GM18519 (cell line): ENCODE measurements around the gene FBXW11.

ENCODE experiments used
- ATAC-seq: cut with Tn5 transposase; IDR thresholded peaks from one replicate; pipeline ENCODE4 v1.9.1; 2021; ENCODE audit warnings: mild to moderate bottlenecking, moderate library complexity; ENCODE audit not compliant: unreplicated experiment, low FRiP score

FBXW11 gene

DNA sequence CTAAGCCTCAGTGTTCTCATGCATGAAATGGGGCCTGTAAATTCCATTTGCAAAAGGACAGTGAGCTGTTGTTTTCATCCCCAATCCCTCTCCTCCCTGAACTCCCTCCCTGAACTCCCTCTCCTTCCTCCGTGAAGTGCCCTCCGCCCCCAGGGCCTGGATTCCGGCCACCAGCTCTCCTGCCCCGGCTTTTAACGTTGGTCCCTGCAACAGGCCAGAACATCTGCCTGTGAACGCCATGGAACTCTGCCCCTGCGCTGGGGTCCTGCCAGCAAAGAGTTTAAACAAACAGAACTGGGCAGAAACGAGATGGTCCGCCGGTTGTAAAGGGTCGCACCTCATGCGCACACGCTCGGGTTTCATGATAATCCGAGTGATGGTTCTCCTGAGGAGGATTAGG lies 158.4 kb downstream of the FBXW11 start:
- no peak for ATAC-seq

DNA sequence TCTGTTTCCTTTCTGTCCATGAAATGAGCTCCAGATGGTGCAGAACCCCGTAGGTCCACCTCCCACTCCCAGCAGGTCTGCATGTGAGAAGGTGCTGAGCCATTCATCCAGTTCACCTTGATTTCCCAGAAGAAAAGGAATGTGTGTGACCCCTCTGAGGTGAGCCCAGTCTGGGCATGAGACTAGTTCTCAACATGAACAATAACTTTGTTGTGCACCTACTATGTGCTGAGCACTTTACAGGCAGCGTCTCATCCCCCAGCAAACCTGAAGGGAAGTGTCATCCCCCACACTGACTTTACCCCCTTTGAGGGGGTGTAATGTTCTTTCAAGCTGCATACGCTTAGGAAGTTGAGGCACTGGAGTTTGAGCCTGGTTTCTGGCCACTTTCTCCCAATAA lies 159.4 kb downstream of the FBXW11 start:
- no peak for ATAC-seq

DNA sequence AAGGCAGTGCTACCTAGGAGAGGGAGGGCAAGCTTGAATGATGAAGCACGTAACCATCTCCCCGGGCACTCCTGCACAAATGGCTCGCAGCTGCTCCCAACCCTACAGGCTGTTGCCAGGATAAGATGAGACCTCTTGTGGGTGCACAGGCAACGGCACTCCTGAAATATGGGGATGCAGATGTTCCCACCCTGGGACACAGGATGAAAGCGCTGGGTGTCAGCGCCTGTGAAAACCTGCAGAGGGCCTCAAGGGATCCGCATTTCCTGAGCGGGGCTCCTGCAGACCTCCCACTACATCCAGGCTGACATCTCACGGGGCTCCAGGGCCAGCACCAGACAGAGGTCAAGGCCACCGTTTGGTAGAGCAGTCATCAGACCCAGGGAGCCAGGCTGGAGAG lies 160.1 kb downstream of the FBXW11 start:
- no peak for ATAC-seq

DNA sequence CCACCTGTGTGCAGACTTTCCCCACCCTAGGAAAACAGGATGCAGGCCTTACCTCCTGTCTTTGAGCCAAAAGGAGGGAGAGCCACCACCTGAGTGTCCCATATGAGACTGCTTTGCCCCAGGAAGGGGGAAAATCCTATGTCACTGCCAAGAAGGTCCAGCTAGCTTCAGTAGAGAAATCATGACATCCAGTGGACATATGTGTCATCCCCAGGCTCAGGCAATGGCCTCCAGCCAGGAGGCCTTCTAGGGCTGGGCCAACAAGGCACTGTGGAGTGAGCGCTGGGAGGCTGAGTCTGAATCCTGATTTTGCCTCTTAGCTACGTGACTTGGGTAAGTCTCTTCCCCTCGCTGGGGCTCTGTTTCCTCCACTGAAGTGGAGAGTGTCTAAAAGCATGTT lies 160.6 kb downstream of the FBXW11 start:
- ATAC-seq: no peak

DNA sequence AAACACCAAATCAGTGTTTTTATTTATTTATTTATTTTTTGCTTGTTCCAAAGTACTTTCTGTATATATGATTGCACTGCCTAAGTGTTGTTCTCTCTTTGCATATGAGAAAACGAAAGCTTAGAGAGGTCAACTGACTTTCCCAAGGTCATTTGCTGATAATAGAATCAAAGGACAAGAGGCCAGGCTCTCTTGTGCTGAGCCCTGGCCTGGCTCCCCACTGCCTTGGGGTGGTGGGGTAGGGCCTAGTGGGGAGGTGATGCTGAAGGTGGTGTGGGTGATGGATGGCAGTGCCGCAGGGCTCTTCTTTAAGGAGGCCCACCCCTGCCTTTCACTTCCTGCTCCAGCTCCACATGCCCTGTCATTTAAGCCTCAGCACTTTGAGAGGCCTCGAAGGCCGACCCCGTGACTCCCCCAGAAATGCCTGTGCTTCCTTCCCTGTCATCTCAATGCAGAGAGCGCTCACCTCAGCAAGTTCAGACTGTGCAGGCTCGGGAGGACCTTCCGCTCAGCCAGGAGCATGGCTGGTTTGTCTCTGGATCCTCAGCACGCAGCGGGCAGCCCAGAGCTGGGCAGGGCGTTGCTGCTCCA lies 161.3 kb downstream of the FBXW11 start:
- ATAC-seq: no peak

DNA sequence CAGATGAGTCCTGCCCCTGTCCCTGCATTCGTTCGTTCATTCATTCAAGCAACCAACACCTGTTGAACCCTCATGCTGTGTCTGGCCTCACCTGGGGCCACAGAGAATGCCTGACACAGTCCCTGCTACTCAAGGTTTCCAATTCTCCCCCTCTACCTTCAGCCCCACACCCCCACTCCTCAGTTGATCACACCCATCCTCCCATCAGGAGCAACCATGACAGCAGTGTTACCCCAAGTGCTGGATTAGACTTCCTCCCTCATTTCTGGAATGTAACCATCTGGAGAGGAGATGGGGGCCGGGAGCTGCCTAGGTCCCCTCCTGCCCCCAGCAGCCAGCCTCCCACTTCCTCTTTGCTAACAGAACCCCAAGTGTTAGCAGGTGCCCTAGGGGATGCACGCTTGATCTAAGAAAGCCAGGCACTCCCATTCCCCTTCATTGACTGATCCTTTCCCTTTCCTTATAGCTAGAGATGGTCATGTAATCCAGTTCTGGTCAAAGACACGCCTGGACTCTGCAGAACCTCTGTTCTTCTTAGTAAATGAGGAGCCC lies 163.6 kb downstream of the FBXW11 start:
- ATAC-seq: no peak

DNA sequence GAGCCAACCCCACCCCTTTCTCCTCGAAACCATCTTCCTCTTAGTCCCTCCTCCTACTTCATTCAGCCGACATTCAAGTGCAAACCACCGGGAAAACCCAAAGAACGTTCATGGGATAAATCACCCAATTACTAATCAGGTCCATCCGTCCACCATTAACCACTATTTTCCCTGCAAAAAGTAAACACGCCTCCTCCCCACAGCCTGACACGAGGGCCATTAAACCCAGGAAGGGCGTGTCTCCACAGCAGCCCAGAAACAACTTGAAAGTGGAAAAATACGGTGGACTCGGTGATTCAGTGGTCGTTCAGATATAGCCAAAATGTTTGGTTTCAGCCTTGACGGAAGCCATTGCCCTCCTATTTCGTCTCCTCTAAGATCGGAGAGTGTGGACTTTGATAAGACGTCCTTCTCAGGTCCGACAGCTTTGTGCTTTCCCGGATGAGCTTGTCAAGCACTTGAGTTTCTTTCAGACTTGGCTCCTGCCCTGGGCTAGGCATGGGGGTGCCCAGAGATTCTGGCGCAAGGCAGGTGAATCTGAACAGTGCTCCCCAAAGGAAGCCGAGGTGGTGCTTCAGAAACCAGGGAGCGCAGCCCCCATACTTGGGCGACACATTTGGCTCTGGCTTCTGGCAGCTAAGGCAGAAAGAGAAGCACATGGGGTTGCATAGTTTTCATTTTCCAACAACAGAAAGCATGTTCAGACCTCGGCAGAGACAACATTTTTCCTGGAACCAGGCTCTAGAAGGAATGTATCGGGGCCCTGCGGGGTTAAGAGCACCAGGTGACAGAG lies 164.3 kb downstream of the FBXW11 start:
- ATAC-seq: no peak

DNA sequence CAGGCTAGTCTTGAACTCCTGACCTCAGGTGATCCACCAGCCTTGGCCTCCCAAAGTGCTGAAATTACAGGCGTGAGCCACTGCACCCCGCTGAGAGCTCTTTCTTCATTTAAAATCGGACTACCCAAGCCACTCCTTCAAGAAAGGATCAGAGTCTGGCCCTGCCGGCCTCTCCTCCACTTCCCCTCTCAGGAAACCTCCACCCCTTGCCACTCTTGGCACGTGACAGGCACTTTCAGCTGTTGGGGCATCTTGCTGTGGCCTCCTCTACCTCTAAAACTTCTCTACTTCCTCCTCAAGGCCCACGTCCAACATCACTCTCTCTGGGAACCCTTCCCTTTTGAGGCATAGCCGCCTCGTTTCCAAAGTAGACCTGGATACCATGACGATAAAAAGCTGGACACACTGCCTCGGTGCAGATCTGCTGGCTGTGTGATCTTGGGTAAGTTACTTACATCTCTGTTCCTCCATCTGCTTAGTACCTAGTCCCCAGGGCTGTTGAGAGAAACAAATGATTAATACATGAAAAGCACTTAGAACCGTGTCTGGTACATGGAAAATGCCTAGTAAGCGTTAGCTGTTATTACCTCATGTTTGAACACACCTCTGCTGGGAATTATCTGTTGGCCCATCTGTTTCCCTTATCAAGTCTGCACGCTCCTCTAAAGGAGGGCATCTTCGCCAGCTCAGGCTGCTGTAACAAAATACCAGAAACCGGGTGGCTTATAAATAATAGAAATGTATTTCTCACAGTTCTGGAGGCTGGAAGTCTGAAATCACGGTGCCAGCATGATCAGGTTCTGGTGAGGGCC lies 165.5 kb downstream of the FBXW11 start:
- ATAC-seq: no peak

DNA sequence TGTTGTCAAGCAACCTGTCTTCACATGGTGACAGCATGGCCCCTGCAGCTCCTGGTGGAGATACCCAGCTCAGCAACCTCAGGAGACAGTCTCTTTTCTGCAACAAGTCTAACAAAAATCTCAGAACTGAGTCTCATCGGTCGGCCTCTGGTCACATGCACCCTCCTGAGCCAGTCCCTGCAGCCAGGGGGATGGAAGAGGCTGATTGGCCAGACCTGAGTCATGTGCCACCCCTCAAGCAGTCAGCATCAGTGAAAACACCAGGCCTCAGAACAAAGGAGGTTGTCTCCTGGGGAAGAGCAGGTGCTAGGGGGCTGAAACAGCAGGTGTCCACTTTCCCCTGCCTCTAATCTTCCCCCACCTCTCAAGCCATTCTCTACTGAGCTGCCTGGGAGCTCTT lies 166.4 kb downstream of the FBXW11 start:
- no peak for ATAC-seq

DNA sequence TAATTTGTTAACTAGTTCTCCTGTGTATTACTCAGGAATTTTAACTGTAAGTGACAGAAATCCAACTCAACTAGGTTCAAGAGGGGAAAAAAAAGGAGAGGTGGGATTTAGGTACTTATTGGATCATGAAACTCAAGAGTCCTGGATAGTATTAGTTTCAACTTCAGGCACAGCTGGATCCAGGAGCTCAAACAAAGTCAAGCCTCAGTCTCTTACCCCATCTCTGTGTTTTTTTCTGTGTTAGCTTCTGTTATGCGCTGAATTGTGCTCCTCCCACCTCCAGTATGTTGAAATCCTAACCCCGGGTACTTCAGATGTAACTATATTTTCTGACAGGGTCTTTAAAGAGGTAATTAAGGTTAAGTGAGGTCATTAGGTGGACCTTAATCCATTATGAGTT lies 167.3 kb downstream of the FBXW11 start:
- no peak for ATAC-seq

DNA sequence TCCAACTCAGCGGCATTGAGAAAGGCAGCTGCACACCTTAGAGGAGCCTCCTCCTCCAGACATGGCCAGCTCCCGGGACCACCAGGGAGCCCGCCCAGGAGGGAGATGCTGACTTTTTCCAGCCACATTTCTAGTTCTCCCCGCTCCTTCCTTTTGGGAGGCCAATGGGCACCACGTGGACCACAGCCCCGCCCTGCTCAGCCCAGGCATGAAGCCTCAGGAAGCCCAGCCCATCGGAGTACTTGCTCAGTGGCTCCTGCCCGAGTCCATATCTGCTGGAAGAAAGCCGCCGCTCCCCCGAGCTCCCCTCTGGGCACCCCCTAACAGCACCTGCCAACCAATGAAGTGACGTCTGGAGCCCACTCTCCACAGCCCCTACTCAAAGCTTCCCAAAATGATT lies 168.4 kb downstream of the FBXW11 start:
- ATAC-seq: no peak

DNA sequence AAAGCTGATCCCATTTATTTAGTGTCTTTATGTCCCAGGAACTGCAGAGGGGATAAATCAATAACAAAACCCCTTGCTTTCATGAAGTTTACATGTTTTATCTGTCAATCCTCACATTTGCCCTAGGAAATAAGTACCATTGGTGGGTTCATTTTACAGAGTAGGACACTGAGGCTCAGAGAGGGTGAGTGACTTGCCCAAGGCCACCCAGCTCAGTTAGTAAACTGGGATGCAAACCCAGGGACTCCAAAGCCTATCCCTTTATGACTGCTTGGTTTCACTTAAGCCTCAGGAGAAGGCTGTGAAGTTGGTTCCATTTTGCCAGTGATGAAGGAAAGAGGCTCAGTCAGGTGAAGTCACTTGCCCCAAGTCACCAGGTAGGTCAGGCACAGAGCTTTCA lies 168.9 kb downstream of the FBXW11 start:
- no peak for ATAC-seq

DNA sequence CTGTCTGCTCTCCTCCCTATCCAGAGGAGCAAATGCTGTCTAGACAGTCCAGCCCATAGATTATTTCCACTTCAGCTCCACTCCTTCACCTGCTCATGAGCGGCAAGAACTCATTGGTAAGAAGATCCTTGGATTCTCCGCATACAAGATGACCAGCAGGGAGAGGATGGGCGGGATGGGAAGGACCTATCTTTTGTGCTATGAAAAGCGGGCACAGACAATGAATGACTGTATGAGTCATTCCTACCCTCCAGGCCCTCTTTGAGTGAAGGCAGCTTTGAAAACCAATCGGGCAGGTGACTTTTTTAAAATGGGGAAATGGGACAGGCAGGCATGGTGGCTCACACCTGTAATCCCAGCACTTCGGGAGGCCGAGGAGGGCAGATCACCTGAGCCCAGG lies 171.4 kb downstream of the FBXW11 start:
- ATAC-seq: no peak

DNA sequence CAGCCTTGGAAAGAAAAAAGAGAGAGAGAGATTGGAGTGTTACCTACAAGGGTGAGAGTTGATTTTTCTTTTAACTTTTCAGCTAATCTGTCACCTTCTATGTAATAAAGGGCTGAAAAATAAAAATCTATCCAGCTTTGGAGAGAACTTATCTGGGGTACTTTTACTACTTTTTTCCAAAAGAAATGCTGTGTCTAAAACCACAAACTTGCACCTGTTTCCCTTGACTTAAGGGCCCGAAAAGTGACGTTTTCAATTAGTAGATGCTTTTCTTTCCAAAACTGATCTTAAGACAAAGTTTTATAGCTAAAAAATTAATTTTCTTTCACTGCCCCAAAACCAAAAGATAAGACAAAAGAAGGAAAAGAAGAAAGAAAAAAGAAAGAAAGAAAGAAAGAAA lies 172.0 kb downstream of the FBXW11 start:
- ATAC-seq: no peak

DNA sequence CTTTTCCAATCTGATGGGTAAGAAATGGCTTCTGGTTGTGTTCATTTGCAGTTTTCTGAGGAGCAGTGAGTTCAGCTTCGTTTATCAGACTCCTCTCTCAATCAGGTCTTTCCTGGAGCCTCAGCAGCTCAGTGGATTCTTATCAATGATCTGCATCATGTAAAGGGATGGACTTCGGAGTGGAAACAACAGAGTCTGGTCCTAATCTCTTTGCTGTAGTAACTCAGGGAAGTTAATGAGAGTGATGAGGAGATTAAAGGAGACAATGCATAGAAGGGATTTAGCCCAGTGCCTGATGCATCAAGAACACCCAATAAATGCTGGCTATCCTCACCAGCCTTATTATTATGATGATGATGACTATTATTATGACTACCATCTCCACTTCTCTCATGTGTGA lies 173.7 kb downstream of the FBXW11 start:
- no peak for ATAC-seq

DNA sequence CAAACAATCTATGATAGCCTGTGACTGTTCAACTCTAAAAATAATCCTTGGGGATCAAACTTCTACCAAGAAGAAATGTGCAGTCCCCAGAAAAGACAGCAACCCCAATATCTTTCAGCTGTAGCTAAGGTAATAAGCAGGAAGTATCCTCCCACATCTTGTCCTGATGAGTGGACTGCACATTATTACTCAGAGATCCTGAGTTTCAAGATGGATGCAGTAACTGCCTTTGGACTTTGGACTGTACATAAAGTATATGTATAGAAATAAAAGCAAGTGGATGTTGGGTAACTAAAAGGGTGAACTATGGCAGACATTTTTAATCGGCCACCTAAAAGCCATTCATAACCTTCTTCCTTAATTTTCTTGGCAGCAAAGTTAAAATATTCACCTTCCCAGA lies 175.8 kb downstream of the FBXW11 start:
- no peak for ATAC-seq

DNA sequence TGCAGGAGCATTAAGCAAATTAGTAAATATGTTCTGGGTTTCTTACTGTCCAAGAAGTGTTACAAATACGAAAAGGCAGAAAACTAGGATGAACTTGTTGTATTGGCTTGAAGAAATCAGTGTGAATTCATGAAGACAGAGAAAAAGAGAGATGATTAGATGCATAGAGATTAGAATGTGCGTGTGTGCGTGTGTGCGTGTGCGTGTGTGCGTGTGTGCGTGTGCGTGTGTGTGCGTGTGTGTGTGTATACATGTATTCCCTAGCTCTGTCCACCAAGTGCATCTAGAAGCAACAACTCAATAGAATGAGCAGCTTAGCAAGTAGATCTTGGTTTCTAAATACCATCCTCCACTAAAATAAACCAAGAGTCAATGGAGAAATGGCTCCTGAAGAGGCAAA lies 179.3 kb downstream of the FBXW11 start:
- no peak for ATAC-seq

DNA sequence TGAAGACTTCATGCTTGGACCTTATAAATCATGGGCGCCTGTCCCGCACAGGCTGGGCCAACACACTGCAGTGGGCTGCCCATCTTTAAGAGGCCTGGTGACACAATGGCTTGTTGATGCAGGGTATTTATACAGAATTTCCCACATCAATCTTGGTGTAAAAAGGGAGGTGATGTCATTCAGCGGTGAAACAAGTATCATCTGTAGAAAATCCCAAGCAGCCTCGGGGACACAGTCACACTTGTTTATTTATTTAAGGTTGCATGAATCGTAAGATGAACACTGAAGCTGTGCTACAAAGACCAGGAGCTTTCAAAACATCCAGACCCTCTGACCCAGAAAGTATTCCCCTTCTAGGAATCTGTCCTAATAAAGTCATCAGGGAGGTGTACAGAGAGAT lies 180.3 kb downstream of the FBXW11 start:
- no peak for ATAC-seq

DNA sequence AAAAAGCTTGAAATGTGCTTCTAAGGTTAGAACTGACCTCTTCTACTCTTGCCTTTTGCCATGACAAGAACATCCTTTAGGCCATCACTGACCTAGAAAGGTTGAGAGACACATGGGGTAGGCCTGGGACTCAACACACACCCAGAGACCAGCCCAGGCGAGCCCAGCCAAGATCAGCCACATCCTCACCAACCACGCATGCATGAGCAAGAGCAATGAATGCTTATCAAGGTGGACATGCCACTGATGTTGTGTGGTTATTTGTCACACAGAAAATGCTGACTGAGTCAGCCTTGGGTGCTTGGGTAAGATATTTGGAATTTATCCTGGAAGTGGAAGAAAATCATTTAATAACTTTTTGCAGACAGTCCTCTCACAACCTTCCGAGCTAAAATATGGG lies 181.4 kb downstream of the FBXW11 start:
- ATAC-seq: no peak

DNA sequence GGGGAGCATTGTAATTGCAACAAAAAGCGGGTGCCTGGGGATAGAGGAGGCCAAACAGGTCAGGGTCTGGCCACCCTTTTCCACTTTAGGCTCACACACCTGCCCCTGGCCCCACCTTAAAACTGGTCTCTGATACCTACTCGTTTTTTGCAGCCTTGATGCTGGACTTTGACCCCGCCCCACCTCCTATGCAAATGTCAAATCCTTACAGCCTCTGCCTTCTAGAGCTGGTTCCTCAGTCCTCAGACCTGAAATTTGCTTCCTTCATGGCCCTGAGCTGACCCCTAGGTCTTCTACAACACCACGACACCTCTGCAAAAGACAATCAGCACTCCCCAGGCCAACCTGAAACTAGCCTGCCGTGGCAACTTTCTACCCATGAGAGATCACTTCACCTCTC lies 183.2 kb downstream of the FBXW11 start:
- no peak for ATAC-seq

DNA sequence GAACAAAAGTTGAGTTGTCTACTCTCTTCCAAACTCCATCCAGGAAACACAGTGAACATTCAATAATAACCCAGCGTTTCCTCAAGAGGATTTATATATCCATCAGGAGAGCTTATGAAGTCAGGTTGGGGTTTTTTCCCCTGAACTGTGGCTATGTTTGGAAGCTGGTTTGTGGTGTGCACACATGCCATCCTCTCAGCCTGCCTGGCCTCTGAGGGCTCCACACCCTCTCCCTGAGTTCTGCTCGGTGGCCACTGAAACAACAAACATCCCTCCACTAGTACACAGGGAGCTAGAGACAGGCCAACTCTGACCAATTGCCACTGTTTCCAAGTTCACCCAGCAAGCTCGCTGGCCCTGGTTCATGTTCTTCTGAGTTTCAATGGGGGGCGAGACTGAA lies 185.2 kb downstream of the FBXW11 start:
- ATAC-seq: no peak
